Coronary artery (tissue), 2 donors: ENCODE data around the gene ITGB1BP1.

ENCODE experiments used
- DNase-seq: peaks from one replicate; pipeline ENCODE4 v3.0.0-alpha.2; 2017; ENCODE audit warnings: low spot score
- H3K27ac ChIP-seq, 2 donors: fragments of 200-600 bp; sonication (generic); one replicate each; pipeline ENCODE4 v1.5.1; 2016 to 2019
- H3K4me3 ChIP-seq: fragments of 200-600 bp; sonication (generic); 2 replicates; pipeline ENCODE4 v1.5.1; 2016; ENCODE audit warnings: mild to moderate bottlenecking, moderate library complexity
- CTCF ChIP-seq: fragments of 200-600 bp; sonication (generic); IDR thresholded peaks from one replicate; pipeline ENCODE4 v1.5.1; 2019; ENCODE audit warnings: antibody characterized with exemption

The ITGB1BP1 gene

GRCh38 chr2:9392898-9393765 is 30.2 kb downstream of the ITGB1BP1 start:
- Histone ChIP-seq H3K4me3 (no peak overlapping the region), H3K27ac (peak overlapping the region in 1 of 2 donors; percentile 77)
- DNase-seq = no peak
- no peak for TF ChIP-seq CTCF

- Histone ChIP-seq H3K4me3 (no peak overlapping the region), H3K27ac (peak overlapping the region in 1 of 2 donors; percentile 77)
- DNase-seq = no peak
- TF ChIP-seq CTCF = no peak
Measured at GRCh38 chr2:9391961-9392720, 31.2 kb downstream of the ITGB1BP1 start.

GRCh38 chr2:9390991-9391390 is 32.3 kb downstream of the ITGB1BP1 start:
- Histone ChIP-seq H3K27ac (no peak overlapping the region), H3K4me3 (no peak overlapping the region)
- TF ChIP-seq CTCF = no peak
- no peak for DNase-seq

- no peak for TF ChIP-seq CTCF
- DNase-seq = no peak
- Histone ChIP-seq H3K27ac (no peak overlapping the region), H3K4me3 (no peak overlapping the region)
Measured at GRCh38 chr2:9390151-9390850, 33.0 kb downstream of the ITGB1BP1 start.

GRCh38 chr2:9388950-9389911 is 34.1 kb downstream of the ITGB1BP1 start:
- no peak overlapping the region for H3K27ac ChIP-seq
- no peak for DNase-seq
- TF ChIP-seq CTCF = no peak

GRCh38 chr2:9388199-9388681 is 35.1 kb downstream of the ITGB1BP1 start:
- no peak for DNase-seq
- no peak overlapping the region for H3K4me3 ChIP-seq
- no peak for TF ChIP-seq CTCF
- peak overlapping the region in 1 of 2 donors; percentile 67 for H3K27ac ChIP-seq

More at GRCh38 chr2:9388950-9389911, 34.1 kb downstream of the ITGB1BP1 start:
- no peak overlapping the region for H3K4me3 ChIP-seq
